GM18511 (cell line): ENCODE results near the gene ZNF416.

Experiments used
- ATAC-seq: cut with Tn5 transposase; IDR thresholded peaks from one replicate; pipeline ENCODE4 v1.9.1; 2021; ENCODE audit warnings: mild to moderate bottlenecking, moderate library complexity; ENCODE audit not compliant: unreplicated experiment

Gene ZNF416

GRCh38 chr19:57578487-57579205 lies at the start of gene ZNF416:
Gene ZNF416 (minus strand): TSS chr19:57578911. CDS start chr19:57578704, 207 bp downstream.
- peak; percentile 94 for ATAC-seq

GRCh38 chr19:57623091-57623490 lies 44.4 kb upstream of the ZNF416 start:
- ATAC-seq: no peak

GRCh38 chr19:57620673-57621348 lies 42.1 kb upstream of the ZNF416 start:
- no peak for ATAC-seq

GRCh38 chr19:57615346-57615745 lies 36.6 kb upstream of the ZNF416 start:
- ATAC-seq: no peak

GRCh38 chr19:57613941-57614743 lies 35.4 kb upstream of the ZNF416 start, which contains the start of gene ZNF134:
Gene ZNF134 (plus strand): TSS chr19:57614242. CDS start chr19:57619469, 5,227 bp downstream.
- ATAC-seq: peak; percentile 99

- ATAC-seq: no peak
Measured at GRCh38 chr19:57611113-57611512, 32.4 kb upstream of the ZNF416 start.

- ATAC-seq: no peak
Measured at GRCh38 chr19:57606931-57607330, 28.2 kb upstream of the ZNF416 start.

- peak; percentile 99 for ATAC-seq
Measured at GRCh38 chr19:57599761-57600383, 21.2 kb upstream of the ZNF416 start, which contains the start of gene ZNF530. Gene ZNF530 (plus strand): TSS chr19:57599885. CDS start chr19:57604346, 4,461 bp downstream.

GRCh38 chr19:57599377-57599760 lies 20.7 kb upstream of the ZNF416 start:
- ATAC-seq: peak; percentile 38

GRCh38 chr19:57587529-57587928 lies 8.8 kb upstream of the ZNF416 start:
- ATAC-seq: no peak

GRCh38 chr19:57583521-57584416 lies 5.1 kb upstream of the ZNF416 start, which contains the start of gene ZIK1:
Gene ZIK1 (plus strand): TSS chr19:57584145. CDS start chr19:57584357, 212 bp downstream.
- ATAC-seq: peak; percentile 92

- ATAC-seq: no peak
Measured at GRCh38 chr19:57583104-57583520, 4.4 kb upstream of the ZNF416 start.

GRCh38 chr19:57576661-57577060 lies 2.0 kb downstream of the ZNF416 start:
- no peak for ATAC-seq

GRCh38 chr19:57572415-57572947 lies 6.2 kb downstream of the ZNF416 start:
- no peak for ATAC-seq

- ATAC-seq: no peak
Measured at GRCh38 chr19:57570707-57571106, 8.0 kb downstream of the ZNF416 start.

GRCh38 chr19:57566396-57567265 lies 12.1 kb downstream of the ZNF416 start:
- no peak for ATAC-seq

- no peak for ATAC-seq
Measured at GRCh38 chr19:57563547-57563946, 15.2 kb downstream of the ZNF416 start.

- ATAC-seq: no peak
Measured at GRCh38 chr19:57560049-57560491, 18.6 kb downstream of the ZNF416 start.
